Activated CD4-positive, alpha-beta T cell treated with anti-CD3 and anti-CD28 coated beads, Interleukin-10, Interleukin-2, amounts not matched to agents 100 ng/mL and 50 ng/mL, durations not matched to agents 16 hours and 8 hours (primary cell): ENCODE results near the gene B3GLCT.
"Not testable (repeated sequence)": the region's sequence is repeated elsewhere in the genome, so short reads cannot be mapped to it uniquely, and the experiment has no call there.

Experiments
- DNase-seq: peaks from one replicate; pipeline ENCODE4 v3.0.0-alpha.2; 2020

The B3GLCT gene

DNA sequence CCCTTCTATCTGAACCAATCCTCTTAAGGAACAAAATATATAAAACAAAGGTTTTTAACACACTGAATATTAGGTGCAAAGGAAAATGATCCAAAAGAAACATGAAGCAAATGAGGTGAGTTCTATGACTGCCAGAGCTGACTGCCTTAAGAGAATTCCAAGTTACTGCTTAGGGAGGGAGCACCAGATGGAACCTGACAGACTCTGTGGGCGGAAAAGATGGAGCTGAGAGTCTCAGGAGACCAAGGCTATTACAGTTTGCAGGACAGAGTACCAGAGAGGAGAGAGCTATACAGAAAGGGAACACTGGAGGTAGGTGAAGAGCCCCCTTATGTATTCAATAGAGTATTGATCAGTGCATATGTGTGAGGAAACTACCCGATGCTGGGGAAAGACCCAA lies 87.2 kb downstream of the B3GLCT start:
- no peak for DNase-seq

DNA sequence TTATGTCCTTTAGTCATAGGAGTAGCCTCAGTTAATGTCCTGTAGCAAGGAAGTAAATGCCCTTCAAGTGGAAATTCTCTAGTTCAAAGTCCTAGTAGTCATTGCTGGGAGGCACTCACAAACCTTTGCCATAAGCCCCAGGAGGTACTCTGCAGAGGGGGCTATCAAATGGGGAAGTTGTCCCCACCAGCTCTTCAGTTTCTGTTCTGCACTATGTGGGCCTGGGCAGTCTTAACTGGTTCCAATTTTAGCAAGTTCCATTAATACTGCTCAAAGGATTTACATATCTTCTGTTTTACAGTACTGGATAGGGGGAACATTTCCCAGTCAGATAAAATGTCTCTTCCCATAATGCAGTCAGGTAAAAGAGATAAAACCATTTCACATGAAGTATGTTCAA lies 101.3 kb downstream of the B3GLCT start:
- DNase-seq = no peak

DNA sequence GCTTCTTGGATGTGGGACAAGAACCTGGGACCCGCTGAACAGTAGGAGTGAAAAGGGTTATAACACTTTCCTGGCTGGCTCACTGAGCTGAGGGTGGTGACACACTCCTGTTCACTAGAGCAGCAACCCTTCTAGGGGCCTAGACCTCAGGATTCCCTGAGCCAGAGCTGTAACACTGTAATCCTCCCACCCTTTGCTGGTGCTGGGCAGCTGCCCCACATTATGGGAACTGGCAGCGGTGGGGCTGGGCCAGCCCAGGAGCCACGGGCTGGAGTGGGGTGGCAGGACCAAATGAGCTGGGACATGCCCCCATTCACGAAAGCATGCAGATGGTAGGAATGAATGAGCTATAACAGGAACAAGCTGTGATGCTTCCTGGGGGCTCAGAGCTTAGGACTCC lies 110.6 kb downstream of the B3GLCT start:
- DNase-seq = no peak

DNA sequence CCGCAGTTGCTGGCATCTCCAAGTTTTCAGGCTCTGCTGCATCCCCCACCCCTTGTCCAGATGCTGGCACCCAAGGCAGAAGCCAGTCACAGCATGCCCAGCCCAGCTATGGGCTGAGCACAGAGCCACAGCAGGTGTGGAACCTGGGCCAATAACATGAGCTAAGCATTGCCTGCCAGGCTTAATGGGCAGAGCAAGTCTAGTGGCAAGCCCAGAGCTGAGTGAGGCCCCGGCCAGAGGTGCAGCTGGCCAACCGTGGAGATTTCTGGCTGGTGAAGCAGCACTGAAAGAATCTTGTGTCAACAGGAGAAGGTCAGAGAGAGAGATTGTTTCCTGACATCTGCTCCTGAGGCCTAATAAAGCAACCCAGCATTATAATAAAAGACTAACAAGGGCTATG lies 111.0 kb downstream of the B3GLCT start:
- no peak for DNase-seq

DNA sequence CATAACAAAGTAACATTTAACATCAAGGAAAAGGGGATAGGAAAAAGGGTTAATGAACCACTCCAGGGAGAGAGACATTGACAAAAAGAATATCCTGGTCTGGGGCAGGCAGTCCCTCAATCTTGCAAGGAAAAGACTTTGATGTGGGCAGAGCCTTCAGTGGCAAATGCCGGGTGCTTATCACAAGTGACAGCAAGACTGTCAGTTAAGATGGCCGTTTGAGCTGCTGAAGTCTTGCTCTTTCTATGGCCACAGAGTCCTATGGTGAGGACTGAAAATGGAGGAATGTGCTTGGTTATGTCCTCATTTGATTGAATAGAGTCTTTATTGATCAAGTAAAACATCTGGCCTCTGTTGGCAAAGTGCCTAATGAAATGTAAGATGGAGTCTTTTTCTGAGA lies 112.1 kb downstream of the B3GLCT start:
- no peak for DNase-seq

DNA sequence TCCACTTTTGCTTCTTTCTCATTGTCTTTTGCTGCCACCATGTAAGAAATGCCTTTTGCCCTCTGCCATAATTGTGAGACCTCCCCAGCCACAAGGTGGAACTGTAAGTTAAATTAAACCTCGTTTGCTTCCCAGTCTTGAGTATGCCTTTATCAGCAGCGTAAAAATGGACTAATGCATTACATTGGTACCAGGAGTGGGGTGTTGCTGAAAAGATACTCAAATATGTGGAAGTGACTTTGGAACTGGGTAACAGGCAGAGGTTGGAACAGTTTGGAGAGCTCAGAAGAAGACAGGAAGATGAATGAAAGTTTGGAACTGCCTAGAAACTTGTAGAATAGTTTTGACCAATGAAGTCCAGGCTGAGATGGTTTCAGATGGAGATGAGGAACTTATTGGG lies 115.2 kb downstream of the B3GLCT start:
- DNase-seq = no peak

DNA sequence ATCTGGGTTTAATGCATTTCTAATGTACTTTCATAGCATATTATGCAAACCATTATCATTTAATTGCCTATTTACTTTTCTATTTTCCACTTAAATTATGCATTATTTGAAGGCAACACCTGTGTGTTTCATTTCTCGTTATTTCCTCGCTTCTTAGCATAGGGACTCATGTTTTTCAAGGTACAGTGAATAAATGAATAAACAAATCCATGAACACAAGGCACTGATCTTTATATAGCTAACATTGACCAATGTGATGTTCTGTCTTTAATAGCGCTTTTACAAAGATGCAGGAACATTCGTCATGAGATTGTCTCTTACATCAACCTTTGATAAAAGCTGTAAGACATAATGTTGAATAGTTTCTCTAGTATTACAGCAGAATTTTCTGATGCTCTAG lies 121.2 kb downstream of the B3GLCT start:
- no peak for DNase-seq

DNA sequence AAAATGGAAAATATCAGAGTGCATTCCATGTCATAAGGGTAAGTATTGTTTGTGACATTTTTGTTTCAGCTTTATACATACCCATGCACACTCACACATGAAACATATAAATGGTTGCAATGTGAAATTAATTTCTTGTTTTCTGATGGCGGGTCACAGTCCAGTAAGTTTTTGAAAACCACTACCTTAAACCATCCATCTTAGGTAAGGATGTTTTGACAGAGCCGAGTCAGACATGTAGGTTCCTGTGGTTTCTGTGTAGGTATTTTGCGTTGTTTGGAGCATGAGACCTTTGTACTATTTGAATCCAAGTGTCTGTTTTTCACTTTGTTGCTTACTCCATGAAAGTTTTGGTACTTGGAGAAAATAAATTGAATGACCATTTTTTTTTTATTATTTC lies 121.7 kb downstream of the B3GLCT start:
- no peak for DNase-seq

DNA sequence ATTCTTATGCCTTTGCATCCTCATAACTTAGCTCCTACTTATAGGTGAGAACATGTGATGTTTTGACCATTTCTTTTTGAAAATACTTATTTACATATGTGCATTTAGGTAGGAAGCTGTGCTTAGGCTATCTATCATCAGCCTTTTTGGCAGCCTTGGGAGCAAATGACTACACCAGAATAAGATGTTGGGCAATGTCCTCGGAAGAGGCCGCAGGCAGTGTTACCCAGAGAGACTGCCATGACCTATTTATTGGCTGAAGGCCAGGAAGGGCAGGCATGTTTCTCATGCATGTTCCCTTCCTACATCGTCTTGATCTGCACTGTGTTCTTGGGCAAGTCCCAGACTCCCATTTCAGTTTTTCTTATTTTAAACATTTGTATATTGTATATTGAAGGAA lies 122.3 kb downstream of the B3GLCT start:
- DNase-seq = no peak

DNA sequence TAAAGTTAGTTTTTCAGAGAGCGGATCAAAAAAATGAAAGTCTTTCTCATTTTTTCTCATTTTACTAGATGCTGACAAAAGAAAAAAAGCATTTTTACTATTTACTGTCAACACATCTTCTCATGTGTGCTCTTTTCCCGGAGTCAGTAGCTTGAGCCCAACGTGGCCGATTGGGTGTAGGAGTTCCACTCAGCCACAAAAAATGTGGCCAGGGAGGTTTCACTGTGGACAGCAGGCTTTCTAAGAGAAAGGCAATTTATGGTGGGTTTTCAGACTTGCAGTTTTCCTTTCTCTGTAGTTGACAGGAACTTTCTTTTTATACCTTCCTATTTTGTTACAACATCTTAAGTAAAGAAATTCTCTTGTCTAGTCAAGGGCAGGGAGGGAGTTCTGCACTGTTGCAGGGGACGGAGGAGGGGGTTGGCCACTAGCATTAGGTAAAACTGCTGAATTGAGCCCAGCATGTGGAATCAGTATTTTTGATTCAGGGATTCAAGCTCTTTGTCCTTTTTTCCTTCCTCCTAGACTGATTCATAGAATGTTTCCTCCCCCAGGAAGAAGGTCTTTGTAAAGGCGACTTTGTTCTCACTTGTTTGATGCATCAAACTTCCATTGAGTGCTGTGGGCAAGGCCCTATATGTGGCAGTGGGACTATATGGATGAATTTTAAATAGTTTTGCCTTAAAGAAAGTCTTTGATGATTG lies 123.1 kb downstream of the B3GLCT start:
- DNase-seq = no peak

DNA sequence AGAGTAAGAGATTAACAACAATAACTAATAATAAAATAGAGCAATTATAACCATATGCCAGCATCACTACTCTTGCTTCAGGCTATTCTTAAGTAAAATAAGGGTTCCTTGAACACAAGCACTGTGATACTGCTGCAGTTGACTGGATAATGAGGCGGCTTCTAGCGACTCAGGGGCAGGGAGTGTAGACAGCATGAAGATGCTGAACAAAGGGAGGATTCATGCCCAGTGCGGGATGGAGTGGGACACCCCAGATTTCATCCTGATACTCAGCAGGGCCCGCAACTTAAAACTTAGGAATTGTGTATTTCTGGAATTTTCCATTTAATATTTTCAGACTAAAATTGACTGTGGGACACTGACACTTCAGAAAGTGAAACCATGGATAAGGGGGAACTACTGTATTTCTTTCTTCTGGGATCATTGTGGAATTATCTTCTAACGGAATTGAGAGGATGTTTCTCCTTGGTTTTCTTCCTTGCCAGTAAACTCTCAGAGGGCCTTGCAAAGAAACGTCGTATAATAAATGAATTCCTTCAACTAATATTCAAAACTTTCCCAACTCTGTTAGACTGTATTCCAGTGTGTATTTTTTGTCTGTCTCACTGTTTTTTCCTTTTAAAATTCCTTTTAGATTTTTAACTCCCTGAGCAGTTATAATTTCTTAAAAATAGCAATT lies 127.5 kb downstream of the B3GLCT start:
- no peak for DNase-seq

DNA sequence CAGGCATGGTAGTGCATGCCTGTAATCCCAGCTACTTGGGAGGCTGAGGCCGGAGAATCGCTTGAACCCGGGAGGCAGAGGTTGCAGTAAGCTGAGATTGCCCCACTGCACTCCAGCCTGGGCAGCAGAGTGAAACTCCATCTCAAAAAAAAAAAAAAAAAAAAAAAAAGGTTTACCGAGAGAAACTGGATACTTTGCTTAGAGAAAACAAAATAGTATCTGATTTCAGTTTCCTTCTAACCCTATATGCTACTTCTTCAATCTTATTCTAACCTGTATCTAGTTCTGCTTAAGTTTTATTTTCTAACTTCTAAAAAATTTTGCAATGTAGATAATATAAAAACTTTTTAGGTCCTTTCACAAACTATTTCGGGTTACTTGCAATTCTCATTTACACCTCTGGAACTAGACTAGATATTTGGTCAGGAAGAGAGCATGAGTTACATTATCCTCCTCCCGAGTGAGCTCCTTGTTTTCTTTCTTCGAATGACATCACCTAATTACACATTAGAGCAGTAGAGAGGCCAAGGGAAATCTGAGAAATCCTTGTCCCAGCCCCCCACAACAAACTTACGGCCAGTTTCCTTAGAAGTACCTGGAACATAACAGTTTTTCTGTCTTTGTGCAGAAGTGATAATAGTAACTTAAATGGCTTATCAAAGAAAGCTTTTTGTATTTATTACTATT lies 128.9 kb downstream of the B3GLCT start:
- DNase-seq = no peak

DNA sequence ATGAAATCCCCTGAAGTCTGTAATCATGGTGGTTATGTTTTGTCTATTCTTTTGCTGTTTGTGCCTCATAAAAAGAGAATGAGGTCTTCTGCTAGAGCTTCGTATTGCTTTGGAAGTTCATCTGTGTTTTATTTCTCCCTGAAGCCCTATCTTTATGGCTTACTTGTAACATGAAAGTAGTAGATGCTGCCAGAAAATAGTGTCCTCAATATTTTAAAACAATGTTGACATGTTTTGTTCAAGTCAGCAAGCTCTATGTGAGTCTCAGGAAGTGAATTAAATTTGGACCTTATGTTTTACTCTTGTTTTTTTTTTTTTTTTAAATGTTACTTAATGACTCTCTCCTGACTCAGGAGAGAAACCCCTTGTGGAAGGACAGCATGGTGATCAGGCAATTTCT lies 130.5 kb downstream of the B3GLCT start:
- DNase-seq = no peak

DNA sequence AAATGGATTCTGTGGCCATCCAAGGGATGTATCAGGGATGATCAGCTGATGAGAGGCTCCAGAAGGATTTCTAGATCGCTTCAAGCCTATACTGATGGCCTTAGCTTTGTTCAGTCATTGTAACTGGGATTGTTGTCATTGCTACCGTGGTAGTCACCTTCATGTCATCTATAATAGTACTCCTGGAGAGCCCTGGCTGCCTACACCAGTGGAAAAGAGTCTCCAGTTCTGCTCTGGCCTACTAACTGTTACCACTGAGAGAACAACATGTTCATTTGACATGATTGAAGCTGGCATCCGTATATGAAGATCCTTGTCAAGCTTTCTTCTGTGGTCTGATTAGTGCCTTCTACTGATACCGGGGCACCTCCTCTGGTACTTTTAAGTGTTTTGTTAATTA lies 131.3 kb downstream of the B3GLCT start:
- DNase-seq = no peak

DNA sequence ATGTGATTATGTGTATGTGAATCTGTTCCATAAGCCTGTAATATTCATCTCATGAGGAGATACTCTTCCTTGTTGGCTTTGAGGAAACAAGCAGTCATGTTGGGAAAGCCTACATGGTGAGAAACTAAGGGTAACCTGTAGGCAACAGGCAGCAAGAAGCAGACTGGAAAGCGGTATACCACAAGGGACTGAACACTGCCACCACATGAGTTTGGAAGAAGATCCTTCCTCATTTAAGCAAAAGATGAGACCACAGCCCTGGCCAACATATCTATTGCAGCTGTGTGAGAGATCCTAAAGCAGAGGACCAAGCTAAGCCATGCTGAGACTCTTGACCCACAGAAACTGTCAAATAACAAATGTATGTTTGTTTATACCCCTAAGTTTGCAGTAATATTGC lies 134.8 kb downstream of the B3GLCT start:
- DNase-seq = no peak

DNA sequence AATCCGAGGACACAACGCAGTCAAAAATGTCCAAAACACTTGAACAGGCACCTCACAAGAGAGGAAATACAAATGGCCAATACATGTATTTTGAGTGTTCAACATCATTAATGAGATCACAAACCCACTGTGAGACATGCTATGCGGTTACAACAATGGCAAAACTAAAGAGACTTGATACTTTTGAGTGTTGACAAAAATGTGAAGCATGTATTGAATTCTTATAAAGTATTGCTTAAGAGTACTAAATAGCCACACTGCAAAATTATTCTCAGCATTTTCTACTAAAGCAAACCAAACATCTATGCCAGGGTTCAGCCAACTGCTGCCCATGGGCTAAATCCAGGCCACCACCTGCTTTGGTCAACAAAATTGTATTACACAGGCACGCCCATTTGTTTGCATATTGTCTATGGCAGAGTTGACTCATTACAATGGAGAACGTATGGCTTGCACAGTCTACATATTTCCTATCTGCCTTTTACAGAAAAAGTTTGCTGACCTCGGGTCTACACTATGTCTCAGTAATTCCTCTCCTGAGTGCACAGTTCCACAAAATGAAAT lies 135.3 kb downstream of the B3GLCT start:
- no peak for DNase-seq

DNA sequence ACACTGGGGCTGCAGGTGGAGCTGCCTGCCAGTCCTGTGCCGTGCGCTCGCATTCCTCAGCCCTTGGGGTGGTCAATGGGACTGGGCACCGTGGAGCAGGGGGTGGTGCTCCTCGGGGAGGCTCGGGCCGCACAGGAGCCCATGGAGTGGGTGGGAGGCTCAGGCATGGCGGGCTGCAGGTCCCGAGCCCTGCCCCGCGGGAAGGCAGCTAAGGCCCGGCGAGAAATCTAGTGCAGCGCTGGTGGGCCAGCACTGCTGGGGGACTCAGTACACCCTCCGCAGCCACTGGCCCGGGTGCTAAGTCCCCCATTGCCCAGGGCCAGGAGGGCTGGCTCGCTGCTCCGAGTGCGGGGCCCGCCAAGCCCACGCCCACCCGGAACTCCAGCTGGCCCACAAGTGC lies 139.8 kb downstream of the B3GLCT start:
- not testable (repeated sequence) for DNase-seq

DNA sequence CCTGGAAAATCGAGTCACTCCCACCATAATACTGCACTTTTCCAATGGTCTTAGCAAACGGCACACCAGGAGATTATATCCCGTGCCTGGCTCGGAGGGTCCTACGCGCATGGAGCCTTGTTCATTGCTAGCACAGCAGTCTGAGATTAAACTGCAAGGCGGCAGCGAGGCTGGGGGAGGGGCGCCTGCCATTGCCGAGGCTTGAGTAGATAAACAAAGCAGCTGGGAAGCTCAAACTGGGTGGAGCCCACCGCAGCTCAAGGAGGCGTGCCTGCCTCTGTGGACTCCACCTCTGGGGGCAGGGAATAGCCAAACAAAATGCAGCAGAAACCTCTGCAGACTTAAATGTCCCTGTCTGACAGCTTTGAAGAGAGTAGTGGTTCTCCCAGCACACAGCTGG lies 141.1 kb downstream of the B3GLCT start:
- DNase-seq = not testable (repeated sequence)

DNA sequence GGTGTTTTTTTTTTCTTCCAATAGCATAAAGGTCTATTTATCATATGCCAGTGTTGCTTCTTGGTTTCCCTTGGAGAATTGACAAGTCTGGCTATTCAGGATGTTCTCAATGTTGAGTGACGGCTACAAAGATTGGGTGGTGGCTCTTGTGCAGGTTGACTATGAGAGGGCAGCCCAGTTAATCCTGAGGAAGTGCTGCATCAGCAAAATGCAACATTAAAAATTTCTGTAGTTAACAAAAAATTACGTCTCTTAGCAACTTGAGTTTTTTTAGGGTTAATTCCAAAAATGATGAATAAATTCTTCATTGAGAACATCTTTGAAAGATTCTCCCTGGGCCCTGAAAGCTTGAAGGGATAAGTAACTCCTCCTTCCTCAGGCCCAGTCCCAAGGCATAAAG lies 147.1 kb downstream of the B3GLCT start:
- DNase-seq = no peak

DNA sequence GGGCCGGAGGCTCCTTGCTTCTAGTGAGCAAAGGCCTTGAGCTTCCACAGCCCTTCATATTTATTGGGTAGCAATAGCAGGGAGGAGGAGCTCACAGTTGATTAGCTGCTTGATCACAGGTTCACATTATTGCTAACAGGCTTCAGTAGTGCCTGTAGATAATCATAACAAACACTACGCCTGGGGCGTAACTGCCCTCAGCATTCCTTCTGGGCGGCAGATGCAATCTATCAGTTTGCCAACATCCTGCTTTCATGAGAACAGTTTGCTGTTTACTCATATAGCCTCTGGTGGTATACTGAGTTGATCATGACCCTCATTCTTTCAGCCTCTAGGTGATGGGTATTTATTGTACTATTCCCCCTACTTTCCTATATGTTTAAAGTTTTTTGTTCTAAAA lies 149.4 kb downstream of the B3GLCT start:
- no peak for DNase-seq

DNA sequence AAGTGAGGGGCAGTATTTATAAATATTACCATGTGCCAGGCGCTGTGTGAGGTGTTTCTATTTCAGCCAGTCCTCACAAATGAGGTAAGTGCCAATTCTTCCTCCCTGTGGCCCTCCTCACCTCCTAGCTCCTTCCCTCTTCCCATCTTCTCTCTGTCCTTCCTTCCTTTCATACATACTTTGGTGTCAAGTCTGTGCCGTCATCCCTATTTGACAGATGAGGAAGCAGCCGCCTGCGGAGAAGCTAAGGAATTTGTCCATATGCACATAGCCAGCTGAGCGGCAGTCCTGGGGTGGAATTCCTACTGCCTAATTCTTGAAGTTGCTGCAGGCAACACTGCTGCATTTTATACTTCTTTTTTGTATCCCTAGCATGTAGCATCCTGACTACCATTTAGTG lies 150.8 kb downstream of the B3GLCT start:
- no peak for DNase-seq

DNA sequence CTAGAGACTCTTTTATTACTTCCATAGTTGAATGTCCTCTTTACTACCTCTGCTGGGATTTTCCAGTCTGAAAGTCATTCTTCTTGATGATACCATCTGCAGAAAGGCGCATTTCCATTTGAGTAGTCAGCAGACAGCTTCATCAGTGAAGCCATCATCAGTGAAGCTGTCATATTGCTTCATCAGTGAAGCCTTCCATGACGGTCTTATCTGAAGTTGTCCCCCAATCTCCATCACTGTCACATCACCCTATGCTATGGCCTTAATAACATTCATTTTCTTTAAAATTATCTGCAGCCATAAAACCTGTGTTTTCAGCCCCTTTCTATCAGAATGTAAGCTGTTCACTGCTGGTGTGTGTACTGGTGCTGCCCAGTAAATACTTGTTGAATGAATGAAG lies 151.6 kb downstream of the B3GLCT start:
- no peak for DNase-seq

DNA sequence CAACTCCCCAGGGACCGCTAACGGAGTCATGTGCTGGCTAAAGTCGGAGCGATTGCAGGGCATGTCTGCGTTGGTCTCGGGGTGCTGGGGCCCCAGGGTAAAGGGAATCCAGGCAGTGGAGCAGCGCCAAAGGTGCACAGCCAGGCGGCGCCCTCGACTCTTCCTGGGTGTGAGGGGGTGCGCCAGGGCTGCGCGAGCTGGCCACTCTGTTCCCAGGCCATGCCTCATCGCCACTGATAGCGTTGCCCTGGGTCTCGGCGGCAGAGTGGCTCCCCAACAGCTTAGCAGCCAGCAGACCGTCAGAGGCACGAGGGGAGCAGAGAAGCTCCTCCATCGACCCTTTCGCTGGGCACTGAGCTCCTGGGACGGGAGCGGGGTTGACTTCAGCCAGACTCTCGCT lies 152.7 kb downstream of the B3GLCT start:
- no peak for DNase-seq

DNA sequence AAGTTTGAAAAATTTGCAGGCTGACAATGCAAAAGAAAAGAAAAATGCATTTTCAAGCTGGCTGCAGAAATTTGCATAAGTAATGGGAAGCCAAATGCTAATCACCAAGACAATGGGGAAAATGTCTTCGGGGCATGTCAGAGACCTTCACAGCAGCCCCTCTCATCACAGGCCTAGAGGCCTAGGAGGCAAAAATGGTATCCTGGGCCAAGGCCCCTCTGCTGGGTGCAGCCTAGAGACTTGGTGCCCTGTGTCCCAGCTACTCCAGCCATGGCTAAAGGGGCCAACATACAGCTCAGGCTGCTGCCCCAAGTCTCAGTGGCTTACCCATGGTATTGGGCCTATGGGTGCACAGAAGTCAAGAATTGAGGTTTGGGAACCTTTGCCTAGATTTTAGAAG lies 155.2 kb downstream of the B3GLCT start:
- no peak for DNase-seq
